Spleen (tissue), 11 donors: ENCODE results near the gene PCGF3. TPM values are rescaled to one million over a fixed set of nuclear protein-coding genes. Genes with fewer than 3 reads are reported as not detected.

ENCODE experiments used
- DNase-seq: peaks from one replicate; pipeline ENCODE4 v3.0.0-alpha.2; 2020
- H3K27ac ChIP-seq, 8 donors: fragments of 200-600 bp; sonication (generic) in 7 of 8; 1 replicate in 4 of 8; 2 replicates in 4 of 8; pipeline versions ENCODE4 v1.5.0 to v1.8.0; 2016 to 2021; ENCODE audit warnings: inconsistent platforms in 4 of 8, mild to moderate bottlenecking in 4 of 8, moderate library complexity in 1 of 8
- H3K27me3 ChIP-seq, 7 donors: fragments of 200-600 bp; sonication (generic) in 6 of 7; replicated peaks in 1 of 7; 1 replicate in 4 of 7; 2 replicates in 3 of 7; pipeline versions ENCODE4 v1.5.0 to v1.8.0; 2016 to 2021; ENCODE audit warnings: inconsistent platforms in 3 of 7, mild to moderate bottlenecking in 1 of 7
- H3K36me3 ChIP-seq, 6 donors: fragments of 200-600 bp; sonication (generic) in 5 of 6; 1 replicate in 4 of 6; 2 replicates in 2 of 6; pipeline versions ENCODE4 v1.5.0 to v1.8.0; 2016 to 2021; ENCODE audit warnings: inconsistent platforms in 2 of 6
- H3K4me1 ChIP-seq, 6 donors: fragments of 200-600 bp; sonication (generic) in 5 of 6; 1 replicate in 3 of 6; 2 replicates in 3 of 6; pipeline versions ENCODE4 v1.5.0 to v1.8.0; 2016 to 2021; ENCODE audit warnings: inconsistent platforms in 3 of 6
- H3K4me3 ChIP-seq, 8 donors: fragments of 200-600 bp; sonication (generic) in 7 of 8; 1 replicate in 4 of 8; 2 replicates in 4 of 8; pipeline versions ENCODE4 v1.5.0 to v1.8.0; 2016 to 2021; ENCODE audit warnings: inconsistent platforms in 4 of 8, mild to moderate bottlenecking in 4 of 8, moderate library complexity in 2 of 8
- H3K9me3 ChIP-seq, 8 donors: fragments of 200-600 bp; sonication (generic) in 7 of 8; 1 replicate in 4 of 8; 2 replicates in 4 of 8; pipeline versions ENCODE4 v1.5.0 to v1.8.0; 2016 to 2021; ENCODE audit warnings: inconsistent platforms in 4 of 8
- CTCF ChIP-seq, 11 experiments: fragments of 200-600 bp in 7 of 11; fragments of 450-650 bp in 4 of 11; sonication (generic) in 4 of 11; IDR thresholded peaks in 8 of 11; conservative IDR thresholded peaks in 3 of 11; 1 replicate in 7 of 11; 2 replicates in 4 of 11; pipeline versions ENCODE4 v1.4.0 to v1.8.0; 2016 to 2021; ENCODE audit warnings: antibody characterized with exemption in 11 of 11, inconsistent platforms in 4 of 11, mild to moderate bottlenecking in 1 of 11
- POLR2A ChIP-seq, 3 donors: fragments of 450-650 bp; IDR thresholded peaks; one replicate each; pipeline ENCODE4 v1.5.1; 2017; ENCODE audit warnings: antibody characterized with exemption in 3 of 3, mild to moderate bottlenecking in 1 of 3
- POLR2AphosphoS5 ChIP-seq, 3 donors: sonication (generic); formaldehyde crosslinking; IDR thresholded peaks; one replicate each; pipeline ENCODE4 v1.5.1; 2017; ENCODE audit warnings: antibody characterized with exemption in 3 of 3
- WGBS, 5 donors: extraction: QIAGEN DNeasy Blood & Tissue Kit in 3 of 5; methylation state at CpG; one replicate each; pipeline versions ENCODE4 v1.1.5 to v1.1.7; 2013 to 2018; 5-methylcytosine and 5-hydroxymethylcytosine counted together
- intact Hi-C: fragments of 100-400 bp; cut with DNase I; formaldehyde crosslinking; loops from one replicate; pipeline ENCODE4 v1.15.0; 2023; ENCODE audit warnings: low total_unique reads
- polyA plus RNA-seq, 3 donors: library from polyadenylated mRNA; stranded (reverse); fragments of 200-250 nt; gene quantifications; one replicate each; pipeline ENCODE4 v1.2.1, GENCODE V29; 2013
- total RNA-seq, 7 donors: library from RNA; depleted of rRNA in 3 of 7; stranded (reverse); fragments of >200 nt in 3 of 7; fragmentation: NEBNext Ultra II Directional in 4 of 7; extraction: Animal tissue kit (Norgen Biotek cat#: 25700) in 4 of 7; gene quantifications; one replicate each; pipeline versions ENCODE4 v1.1.0 to v1.2.1, GENCODE V29; 2016 to 2021
- donor health status: healthy with polysubstance abuse.
- donor health status: DM: no; HTN: no; CAD: no; lungs with moderate emphysema.
- donor health status: DM: no; HTN: no; CAD: no.
- donor health status: Bipolar disorder and iron deficiency.
- donor health status: healthy.
- donor health status: DM: no; HTN: no; CAD: no.
- donor health status: DM: yes; HTN: yes; CAD: no.

PCGF3 gene
- total and polyA plus RNA-seq, 10 donors: 29.7 to 102 (median 69.4) TPM

- WGBS, 5 donors: 85 to 89% (median 86%) methylated on average over 5 of the region's 5 CpGs
- Histone ChIP-seq H3K4me1 (peaks cover 0 to 8% (median 0%) of the 10 kb centered on the region in 6 donors), H3K9me3 (peaks cover 0 to 3% (median 0%) of the 10 kb centered on the region in 8 donors), H3K27me3 (peaks cover 0 to 33% (median 10%) of the 10 kb centered on the region in 7 donors), H3K4me3 (no peak overlapping the region), H3K36me3 (no peaks in the 10 kb centered on the region), H3K27ac (no peak overlapping the region)
- no peak for DNase-seq
- TF ChIP-seq POLR2AphosphoS5 (IDR thresholded peaks at IDR 0.05) (no peak), POLR2A (IDR thresholded peaks at IDR 0.05) (no peak), CTCF (IDR thresholded peaks at IDR 0.05 in 8 of 11, conservative IDR thresholded peaks at IDR 0.05 in 3 of 11) (no peak)
- intact Hi-C loops: no loop called here
These were observed 102.2 kb downstream of the PCGF3 start for GRCh38 chr4:807792-808191.

GRCh38 chr4:808860-809570 is 103.4 kb downstream of the PCGF3 start:
- Histone ChIP-seq H3K27me3 (peaks cover 0 to 41% (median 18%) of the 10 kb centered on the region in 7 donors), H3K4me1 (peaks cover 0 to 8% (median 0%) of the 10 kb centered on the region in 6 donors), H3K9me3 (peaks cover 0 to 3% (median 0%) of the 10 kb centered on the region in 8 donors), H3K4me3 (no peak overlapping the region), H3K27ac (no peak overlapping the region), H3K36me3 (no peaks in the 10 kb centered on the region)
- TF ChIP-seq POLR2AphosphoS5 (IDR thresholded peaks at IDR 0.05): no peak
- no peak for TF ChIP-seq CTCF (IDR thresholded peaks at IDR 0.05 in 8 of 11, conservative IDR thresholded peaks at IDR 0.05 in 3 of 11)
- TF ChIP-seq POLR2A (IDR thresholded peaks at IDR 0.05): no peak
- intact Hi-C loops: no loop called here
- WGBS, 5 donors: 75 to 85% (median 82%) methylated on average over 27 to 30 of the region's 30 CpGs
- DNase-seq: no peak

- Histone ChIP-seq H3K4me1 (no peaks in the 10 kb centered on the region), H3K36me3 (no peaks in the 10 kb centered on the region), H3K4me3 (no peak overlapping the region), H3K27me3 (peaks cover 0 to 78% (median 23%) of the 10 kb centered on the region in 7 donors), H3K27ac (no peak overlapping the region), H3K9me3 (no peaks in the 10 kb centered on the region)
- whole genome bisulfite sequencing, 5 donors: 50 to 62% (median 61%) methylated on average over 10 of the region's 10 CpGs
- DNase-seq: peak; percentile 73
- intact Hi-C loops: no loop called here
- TF ChIP-seq CTCF (IDR thresholded peaks at IDR 0.05 in 8 of 11, conservative IDR thresholded peaks at IDR 0.05 in 3 of 11): no peak
- TF ChIP-seq POLR2AphosphoS5 (IDR thresholded peaks at IDR 0.05): no peak
These were observed 108.3 kb downstream of the PCGF3 start for GRCh38 chr4:813900-814299.

- Histone ChIP-seq H3K27ac (no peak overlapping the region), H3K36me3 (no peaks in the 10 kb centered on the region), H3K4me1 (no peaks in the 10 kb centered on the region), H3K9me3 (peaks cover 0 to under 1% (median 0%) of the 10 kb centered on the region in 8 donors), H3K4me3 (no peak overlapping the region), H3K27me3 (peaks cover 0 to 83% (median 23%) of the 10 kb centered on the region in 7 donors)
- WGBS, 5 donors: 82 to 88% (median 84%) methylated on average over 14 of the region's 14 CpGs
- DNase-seq: peak; percentile 43
- TF ChIP-seq CTCF (IDR thresholded peaks at IDR 0.05 in 8 of 11, conservative IDR thresholded peaks at IDR 0.05 in 3 of 11) (no peak), POLR2A (IDR thresholded peaks at IDR 0.05) (no peak), POLR2AphosphoS5 (IDR thresholded peaks at IDR 0.05) (no peak)
- intact Hi-C loops: no loop called here
These were observed 108.7 kb downstream of the PCGF3 start for GRCh38 chr4:814312-814850.
